ENCODE measurements around the gene CYP26C1. TPM values are rescaled to one million over a fixed set of nuclear protein-coding genes. Genes with fewer than 3 reads are reported as not detected.

Gene CYP26C1
- total and polyA plus RNA-seq, 9 of the 15 experiments (the other 6 are each of a cell fraction or from before 2014, with no cell fraction given), result 0.07 to 0.09 (median 0.07) TPM; not detected in 6

DNA sequence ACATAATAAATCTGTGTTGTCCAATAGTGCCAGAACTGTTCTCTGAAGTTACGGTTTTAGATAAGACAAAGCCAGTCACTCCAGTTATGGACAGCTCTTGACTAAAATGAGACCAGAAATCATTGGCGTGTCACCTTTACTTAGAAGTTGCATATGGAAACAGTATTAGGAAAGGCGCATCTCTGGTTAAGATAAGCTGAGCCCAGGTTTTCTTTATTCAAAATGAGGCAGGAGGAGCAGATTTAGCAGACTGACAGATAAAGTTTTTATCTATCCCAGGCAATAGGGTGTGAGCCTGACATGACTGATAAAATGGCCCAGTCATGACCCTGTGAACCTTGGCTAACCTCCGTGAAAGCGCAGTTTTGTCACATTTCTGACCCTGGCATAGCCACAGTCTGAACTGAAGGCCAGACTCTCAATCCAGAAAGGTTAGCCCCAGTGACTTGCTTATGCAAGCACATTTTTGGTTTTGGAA lies 17.3 kb downstream of the CYP26C1 start (continued):
- TF ChIP-seq POLR2AphosphoS5 (IDR thresholded peaks at IDR 0.05; ENCODE audit: control insufficient read depth, insufficient read depth, low read depth, low read length) (peak; percentile 72), ZNF764 (CRISPR knock-in tag; IDR thresholded peaks at IDR 0.05; ENCODE audit: low read depth) (no peak), RNF2 (IDR thresholded peaks at IDR 0.05) (peak; percentile 83), PTTG1 (tag; IDR thresholded peaks at IDR 0.05; ENCODE audit: low read depth) (no peak), ZNF431 (CRISPR knock-in tag; IDR thresholded peaks at IDR 0.05) (peak; percentile 80), JUND (IDR thresholded peaks at IDR 0.05; ENCODE audit: borderline replicate concordance, low read depth, low read length) (peak; percentile 53; the same call in 1 of the 2 replicates), JUND (tag; IDR thresholded peaks at IDR 0.05; ENCODE audit: borderline replicate concordance, low read depth, low read length) (no peak; the same call in 2 of the 3 replicates), ZNF197 (CRISPR knock-in tag; IDR thresholded peaks at IDR 0.05; ENCODE audit: low read depth) (peak; percentile 77; the same call in 1 of the 2 replicates), MCM5 (IDR thresholded peaks at IDR 0.05; ENCODE audit: low read depth) (no peak), NFIC (IDR thresholded peaks at IDR 0.05) (peak; percentile 77), ARHGAP35 (IDR thresholded peaks at IDR 0.05; ENCODE audit: partially characterized antibody) (peak; percentile 65), NELFE (IDR thresholded peaks at IDR 0.05; ENCODE audit: insufficient read depth, insufficient read length) (no peak)
- TF ChIP-seq, protein P1, sequence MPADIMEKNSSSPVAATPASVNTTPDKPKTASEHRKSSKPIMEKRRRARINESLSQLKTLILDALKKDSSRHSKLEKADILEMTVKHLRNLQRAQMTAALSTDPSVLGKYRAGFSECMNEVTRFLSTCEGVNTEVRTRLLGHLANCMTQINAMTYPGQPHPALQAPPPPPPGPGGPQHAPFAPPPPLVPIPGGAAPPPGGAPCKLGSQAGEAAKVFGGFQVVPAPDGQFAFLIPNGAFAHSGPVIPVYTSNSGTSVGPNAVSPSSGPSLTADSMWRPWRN (IDR thresholded peaks at IDR 0.05; ENCODE audit: low read depth), result peak; percentile 83
- TF ChIP-seq, protein P2, sequence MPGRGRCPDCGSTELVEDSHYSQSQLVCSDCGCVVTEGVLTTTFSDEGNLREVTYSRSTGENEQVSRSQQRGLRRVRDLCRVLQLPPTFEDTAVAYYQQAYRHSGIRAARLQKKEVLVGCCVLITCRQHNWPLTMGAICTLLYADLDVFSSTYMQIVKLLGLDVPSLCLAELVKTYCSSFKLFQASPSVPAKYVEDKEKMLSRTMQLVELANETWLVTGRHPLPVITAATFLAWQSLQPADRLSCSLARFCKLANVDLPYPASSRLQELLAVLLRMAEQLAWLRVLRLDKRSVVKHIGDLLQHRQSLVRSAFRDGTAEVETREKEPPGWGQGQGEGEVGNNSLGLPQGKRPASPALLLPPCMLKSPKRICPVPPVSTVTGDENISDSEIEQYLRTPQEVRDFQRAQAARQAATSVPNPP (IDR thresholded peaks at IDR 0.05; ENCODE audit: borderline replicate concordance, insufficient read depth, insufficient read length), result no peak
- TF ChIP-seq, protein P3, sequence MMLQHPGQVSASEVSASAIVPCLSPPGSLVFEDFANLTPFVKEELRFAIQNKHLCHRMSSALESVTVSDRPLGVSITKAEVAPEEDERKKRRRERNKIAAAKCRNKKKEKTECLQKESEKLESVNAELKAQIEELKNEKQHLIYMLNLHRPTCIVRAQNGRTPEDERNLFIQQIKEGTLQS (IDR thresholded peaks at IDR 0.05), result peak; percentile 34; the same call in 1 of the 2 replicates
- TF ChIP-seq, protein P3 (CRISPR knock-in tag; conservative IDR thresholded peaks at IDR 0.05), result no peak
- TF ChIP-seq, protein P4, sequence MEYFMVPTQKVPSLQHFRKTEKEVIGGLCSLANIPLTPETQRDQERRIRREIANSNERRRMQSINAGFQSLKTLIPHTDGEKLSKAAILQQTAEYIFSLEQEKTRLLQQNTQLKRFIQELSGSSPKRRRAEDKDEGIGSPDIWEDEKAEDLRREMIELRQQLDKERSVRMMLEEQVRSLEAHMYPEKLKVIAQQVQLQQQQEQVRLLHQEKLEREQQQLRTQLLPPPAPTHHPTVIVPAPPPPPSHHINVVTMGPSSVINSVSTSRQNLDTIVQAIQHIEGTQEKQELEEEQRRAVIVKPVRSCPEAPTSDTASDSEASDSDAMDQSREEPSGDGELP (CRISPR knock-in tag; IDR thresholded peaks at IDR 0.05; ENCODE audit: borderline replicate concordance), result no peak
- TF ChIP-seq, protein P5, sequence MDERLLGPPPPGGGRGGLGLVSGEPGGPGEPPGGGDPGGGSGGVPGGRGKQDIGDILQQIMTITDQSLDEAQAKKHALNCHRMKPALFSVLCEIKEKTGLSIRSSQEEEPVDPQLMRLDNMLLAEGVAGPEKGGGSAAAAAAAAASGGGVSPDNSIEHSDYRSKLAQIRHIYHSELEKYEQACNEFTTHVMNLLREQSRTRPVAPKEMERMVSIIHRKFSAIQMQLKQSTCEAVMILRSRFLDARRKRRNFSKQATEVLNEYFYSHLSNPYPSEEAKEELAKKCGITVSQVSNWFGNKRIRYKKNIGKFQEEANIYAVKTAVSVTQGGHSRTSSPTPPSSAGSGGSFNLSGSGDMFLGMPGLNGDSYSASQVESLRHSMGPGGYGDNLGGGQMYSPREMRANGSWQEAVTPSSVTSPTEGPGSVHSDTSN (CRISPR knock-in tag; IDR thresholded peaks at IDR 0.05; ENCODE audit: low read depth), result no peak
- TF ChIP-seq, protein P5 (tag; conservative IDR thresholded peaks at IDR 0.05; ENCODE audit: low read depth), result peak; percentile 90

All from K562 (cell line).